Ecto neural progenitor cell (in vitro differentiated cells): Measurements from ENCODE around the gene TEN1.
A peak's percentile ranks its signal among the peaks of the same experiment; 100 is the strongest.

Source experiments
- DNase-seq: peaks from one replicate; pipeline ENCODE4 v3.0.0-alpha.2; 2018; ENCODE audit warnings: low spot score

The TEN1 gene

DNA sequence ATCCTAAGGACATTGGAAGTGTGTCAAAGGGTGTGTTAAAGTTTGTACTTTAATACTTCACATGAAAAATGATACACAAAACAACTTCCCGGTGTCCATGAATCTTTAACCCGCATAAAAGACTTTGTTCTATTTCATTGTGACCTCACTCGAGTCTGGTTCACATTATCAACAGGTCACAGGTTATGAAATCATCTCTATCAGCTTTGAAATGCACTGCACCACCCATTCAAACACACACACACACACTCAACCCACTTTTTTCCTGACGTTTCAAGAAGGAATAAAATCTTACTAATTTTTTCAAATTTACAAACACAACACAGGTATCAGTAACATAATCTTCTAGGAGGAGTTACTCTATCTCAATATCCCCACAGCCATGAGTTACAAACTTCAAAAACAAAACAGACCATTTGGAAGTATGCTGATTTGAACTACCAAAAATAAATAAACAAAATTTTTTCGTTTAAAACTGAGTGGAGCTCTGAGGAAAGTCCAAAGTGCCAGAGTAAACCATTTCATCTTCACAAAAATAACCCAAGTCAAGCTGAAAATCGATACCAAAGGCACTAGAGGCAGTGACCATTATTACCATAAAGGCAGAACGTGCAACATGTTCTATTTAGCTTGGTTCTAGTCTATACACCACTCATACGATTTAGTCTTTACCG lies 2.7 kb upstream of the TEN1 start:
- no peak for DNase-seq

DNA sequence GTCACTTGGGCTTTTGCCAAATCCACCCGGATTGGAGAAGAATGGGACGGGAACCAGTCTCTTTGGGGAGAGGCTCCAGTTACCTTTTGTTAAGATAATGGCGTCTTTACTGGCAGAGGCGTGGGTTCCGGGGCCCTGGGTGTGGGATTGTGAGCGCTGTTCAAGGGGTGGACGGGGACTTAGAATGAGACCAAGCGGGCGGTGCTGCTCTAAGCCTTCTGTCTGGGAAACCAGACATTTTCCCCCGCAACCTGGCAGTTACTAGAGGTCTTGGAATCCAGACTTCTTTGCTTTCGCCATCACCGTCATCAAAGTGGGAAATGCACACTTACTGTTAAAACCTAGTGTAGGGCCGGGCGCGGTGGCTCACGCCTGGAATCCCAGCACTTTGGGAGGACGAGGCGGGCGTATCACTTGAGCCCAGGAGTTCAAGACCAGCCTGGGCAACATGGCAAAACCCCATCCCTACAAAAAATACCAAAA lies 706 bp downstream of the TEN1 start:
- no peak for DNase-seq

GRCh38 chr17:75980188-75981018 lies 1.4 kb downstream of the TEN1 start:
- no peak for DNase-seq

- DNase-seq: no peak
Measured at GRCh38 chr17:75981019-75981615, 2.1 kb downstream of the TEN1 start.

DNA sequence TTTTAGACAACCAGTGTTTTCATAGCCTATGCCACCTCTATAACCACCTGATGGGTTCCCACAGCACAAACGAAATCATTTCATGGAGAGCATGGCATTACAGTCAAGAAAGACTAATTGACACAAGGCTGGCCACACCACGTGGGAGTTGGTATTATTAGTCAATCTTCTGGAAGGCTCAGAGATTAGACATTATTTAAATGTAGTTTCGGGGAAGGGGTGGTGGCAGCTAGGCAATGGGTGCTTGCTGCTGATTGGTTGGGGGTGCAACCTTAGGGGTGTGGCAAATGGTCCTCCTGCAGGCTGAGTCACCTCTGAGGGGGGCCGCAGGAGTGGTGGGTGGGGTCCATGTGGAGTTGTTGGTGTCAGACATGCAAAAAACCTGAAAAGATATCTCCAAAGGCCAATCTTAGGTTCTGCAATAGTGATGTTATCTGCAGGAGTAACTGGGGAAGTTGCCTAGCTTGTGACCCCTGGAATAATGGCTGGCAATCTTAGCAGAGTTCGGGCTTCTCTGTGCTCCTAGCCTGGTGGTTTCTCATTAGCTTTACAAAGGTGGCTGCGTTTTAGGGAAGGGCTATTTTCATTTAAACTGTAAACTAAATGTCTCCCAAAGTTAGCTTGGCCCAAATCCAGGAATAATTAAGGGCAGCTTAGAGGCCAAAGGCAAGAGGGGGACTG lies 4.6 kb downstream of the TEN1 start:
- no peak for DNase-seq

DNA sequence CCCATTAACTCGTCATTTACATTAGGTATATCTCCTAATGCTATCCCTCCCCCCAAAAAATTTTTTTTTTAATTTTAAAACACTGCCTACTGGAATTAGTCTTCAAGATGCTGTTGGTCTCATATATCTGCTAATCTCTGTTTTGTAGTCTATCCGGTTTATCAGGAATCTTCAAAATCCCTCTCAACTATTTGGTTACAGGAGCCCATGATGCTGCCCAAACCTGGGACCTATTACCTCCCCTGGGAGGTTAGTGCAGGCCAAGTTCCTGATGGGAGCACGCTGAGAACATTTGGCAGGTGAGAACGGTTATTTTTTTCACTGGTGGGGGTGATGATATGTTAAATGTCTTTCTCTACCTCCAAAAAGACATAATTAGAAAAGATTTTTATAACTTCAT lies 6.9 kb downstream of the TEN1 start:
- DNase-seq: no peak

DNA sequence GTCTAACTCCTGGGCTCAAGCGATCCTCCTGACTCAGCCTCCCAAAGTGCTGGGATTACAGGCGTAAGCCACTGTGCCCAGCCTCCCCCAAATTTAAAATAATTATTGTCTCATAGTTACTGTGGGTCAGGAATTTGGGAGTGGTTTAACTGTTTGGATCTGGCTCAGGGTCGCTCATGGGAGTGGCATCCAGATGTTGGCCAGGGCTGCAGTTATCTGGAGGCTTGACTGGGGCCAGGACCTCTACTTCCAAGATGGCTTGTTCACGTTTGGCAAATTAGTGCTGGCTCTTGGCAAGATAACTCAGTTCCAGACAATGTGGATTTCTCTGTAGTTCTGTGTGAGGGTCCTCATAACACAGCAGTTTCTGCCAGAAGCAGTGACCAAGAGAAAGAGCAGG lies 8.0 kb downstream of the TEN1 start:
- no peak for DNase-seq

DNA sequence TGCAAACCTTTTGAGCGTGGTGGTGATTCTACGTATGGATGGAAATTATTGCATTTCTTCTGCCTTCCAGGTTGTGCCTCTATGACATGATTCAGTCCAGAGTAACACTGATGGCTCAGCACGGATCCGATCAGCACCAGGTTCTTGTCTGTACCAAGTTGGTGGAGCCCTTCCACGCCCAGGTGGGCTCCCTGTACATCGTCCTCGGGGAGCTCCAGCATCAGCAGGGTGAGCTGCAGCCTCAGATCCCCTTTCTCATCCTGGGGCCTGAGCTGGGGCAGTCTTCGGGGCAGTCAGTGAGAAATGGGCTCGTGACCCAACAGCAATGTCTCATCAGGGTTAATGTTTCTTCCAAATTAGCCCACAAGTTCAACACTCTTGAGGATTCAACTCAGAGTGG lies 12.4 kb downstream of the TEN1 start:
- no peak for DNase-seq

DNA sequence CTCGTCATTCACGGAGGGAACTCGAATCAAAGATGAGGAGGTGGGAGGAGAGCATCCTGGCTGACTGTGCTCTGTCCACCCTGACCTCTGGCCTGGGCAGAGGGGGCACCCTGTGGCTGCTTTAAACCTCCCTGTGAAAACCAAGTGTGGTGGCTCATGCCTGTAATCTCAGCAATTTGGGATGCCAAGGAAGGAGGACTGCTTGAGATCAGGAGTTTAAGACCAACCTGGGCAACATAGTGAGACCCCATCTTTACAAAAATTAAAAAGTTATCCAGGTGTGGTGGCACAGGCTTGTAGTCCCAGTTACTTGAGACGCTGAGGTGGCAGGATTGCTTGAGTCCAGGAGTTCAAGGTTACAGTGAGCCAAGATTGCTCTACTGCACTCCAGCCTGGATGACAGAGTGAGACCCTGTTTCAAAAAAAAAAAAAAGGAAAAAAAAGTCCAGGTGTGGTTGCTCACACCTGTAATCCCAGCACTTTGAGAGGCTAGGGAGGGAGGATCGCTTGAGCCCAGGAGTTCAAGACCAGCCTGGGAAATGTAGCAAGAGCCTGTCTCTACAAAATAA lies 15.8 kb downstream of the TEN1 start:
- no peak for DNase-seq

DNA sequence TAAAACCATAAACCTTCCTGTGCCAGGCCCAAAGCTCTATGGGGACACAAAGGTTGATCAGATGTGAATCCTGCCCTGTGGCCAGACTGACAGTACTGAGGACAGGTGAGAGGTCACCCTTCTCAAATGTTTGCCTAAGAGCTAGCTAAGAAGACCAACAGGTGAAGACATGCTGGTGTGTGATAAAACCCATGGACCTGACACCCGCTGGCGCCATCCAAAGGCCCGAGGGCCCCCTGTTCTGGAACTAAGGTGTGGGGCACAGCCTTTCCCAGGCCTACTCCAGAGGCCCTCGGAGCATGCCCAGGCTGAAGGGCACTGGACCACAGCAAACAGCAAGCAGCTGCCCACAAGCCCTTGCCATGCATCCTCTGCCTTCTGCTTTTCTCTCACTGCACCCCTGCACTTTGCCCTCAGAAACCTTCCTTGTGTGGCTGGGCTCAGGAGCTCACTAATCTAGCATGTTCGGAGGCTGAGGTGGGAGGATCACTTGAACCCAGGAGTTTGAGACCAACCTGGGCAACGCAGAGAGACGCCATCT lies 16.4 kb downstream of the TEN1 start:
- no peak for DNase-seq

DNA sequence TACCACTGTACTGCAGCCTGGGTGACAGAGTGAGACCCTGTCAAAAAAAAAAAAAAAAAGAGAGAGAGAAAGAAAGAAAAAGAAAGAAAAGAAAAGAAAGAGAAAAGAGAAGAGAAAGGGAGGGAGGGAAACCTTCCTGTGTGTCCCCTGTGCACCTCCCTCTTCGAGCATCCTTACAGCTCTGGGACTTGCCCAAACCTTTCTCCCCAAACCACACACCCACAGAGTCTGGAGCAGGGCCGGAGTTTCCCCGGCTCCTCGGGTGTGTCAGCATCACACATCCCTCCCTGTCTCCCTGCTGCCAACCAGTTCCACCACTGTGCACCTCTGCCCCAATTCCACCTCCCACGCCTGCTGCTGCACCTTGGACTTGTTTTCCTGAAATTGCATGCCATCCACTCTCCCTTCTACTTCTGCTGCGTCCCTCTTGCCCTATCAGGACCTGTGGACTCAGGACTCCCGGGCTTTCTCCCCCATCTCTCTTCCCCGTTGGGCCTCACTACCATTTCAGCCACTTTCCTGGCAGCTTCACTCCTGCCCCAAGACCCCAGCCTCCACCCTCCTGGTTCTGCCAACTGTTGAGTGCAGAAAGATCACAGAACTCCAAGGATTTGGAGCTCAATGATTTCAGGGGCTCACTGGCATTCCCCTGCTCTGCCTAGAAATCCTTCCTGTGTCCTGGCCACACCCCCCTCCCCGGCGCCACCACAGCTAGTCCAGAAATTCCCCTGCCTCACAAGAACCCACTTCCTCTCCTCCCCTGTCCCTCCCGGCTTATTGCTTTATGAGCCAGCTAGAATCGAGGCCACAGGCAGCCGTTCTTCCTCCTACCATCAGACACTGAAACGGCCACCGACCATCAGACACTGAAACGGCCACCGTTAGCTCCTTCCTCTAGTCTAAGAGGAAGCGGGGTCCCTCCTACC lies 17.9 kb downstream of the TEN1 start:
- DNase-seq: no peak

GRCh38 chr17:75998327-75998795 lies 19.3 kb downstream of the TEN1 start:
- no peak for DNase-seq

- DNase-seq: peak; percentile 92
Measured at GRCh38 chr17:76000016-76000754, 21.1 kb downstream of the TEN1 start.

DNA sequence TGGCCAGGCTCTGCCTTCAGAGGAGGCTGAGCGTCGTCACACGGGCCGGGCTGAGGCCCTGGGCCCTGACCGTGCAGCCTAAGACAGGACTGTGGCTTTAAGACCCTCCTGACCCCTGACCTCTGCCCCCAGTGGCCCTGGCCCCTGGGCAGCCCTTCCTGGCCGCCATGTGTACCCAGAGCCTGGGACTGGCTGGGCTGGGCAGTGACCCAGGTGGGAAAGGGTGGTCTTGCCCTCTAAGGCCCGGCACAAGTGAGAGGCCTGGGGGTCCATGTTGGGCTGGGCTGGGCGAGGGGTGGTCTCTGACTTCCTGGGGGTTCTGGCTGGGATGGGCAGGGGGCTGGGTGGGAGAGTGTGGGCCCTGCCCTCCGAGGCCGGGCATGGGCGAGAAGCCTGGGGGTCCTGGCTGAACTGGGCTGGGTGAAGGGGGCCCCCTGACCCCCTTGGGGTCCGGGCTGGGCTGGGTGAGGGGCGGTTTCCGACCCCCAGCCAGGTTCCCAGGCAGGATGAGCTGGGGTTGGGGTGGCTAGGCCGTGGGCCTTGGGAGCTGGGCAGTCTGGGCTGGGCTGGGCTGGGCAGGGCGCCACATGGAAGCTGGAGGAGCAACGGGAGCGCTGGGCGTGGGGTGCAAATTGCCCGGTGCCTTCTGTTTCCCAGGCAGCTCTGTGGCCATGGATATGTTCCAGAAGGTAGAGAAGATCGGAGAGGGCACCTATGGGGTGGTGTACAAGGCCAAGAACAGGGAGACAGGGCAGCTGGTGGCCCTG lies 21.9 kb downstream of the TEN1 start, which contains the start of gene CDK3:
TSS of gene CDK3 (plus strand) at position 101 of the 767 bp plus-strand sequence. CDS start at position 672, 571 bp downstream.
- peak; percentile 45 for DNase-seq

GRCh38 chr17:76002100-76002499 lies 23.1 kb downstream of the TEN1 start:
- DNase-seq: peak; percentile 43

- no peak for DNase-seq
Measured at GRCh38 chr17:76003915-76004314, 24.9 kb downstream of the TEN1 start.

- no peak for DNase-seq
Measured at GRCh38 chr17:76004750-76005262, 25.8 kb downstream of the TEN1 start.

DNA sequence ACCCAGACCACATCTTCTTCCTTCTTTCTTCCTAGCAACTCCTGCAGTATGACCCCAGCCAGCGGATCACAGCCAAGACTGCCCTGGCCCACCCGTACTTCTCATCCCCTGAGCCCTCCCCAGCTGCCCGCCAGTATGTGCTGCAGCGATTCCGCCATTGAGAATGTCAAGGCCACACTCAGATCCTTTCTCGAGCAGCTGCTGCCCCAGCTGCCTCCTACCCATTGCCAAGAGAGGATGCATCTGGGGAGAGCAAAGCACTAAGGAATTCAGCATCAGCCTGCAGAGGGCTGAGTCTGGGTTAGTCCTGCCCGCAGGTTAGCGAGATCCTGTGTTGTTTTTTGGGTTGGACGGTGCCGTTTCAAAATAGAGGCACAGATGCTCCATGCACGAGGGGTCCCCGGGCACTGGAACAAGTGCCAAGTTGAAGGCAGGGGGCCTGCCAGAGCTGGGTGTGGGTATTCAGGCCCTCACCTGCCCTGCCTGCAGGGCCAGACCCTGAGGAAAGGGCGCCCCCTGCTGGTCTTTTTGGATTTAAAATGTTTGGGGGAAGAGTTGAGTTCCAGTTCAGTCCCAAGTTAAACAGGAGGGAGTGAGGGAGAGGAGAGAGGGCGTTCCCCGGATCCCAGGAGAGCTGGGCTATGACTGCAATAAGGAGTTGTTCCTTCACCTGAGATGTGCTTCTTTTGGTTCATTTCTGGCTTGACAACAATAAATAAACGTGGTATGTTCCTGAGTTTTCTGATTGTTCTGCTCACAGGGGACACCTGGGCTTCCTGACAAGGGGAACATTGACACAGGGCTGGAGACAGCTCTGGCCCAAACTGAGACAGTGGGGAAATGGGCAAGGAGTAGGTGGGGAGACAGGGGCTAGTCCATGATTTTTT lies 26.5 kb downstream of the TEN1 start:
- DNase-seq: peak; percentile 92
